Spleen (tissue), 7 donors: ENCODE measurements around the gene OR13A1.
"Not testable (repeated sequence)": the region's sequence is repeated elsewhere in the genome, so short reads cannot be mapped to it uniquely, and the experiment has no call there.

Experiments used
- POLR2AphosphoS5 ChIP-seq, 3 donors: sonication (generic); formaldehyde crosslinking; IDR thresholded peaks; one replicate each; pipeline ENCODE4 v1.5.1; 2017; ENCODE audit warnings: antibody characterized with exemption in 3 of 3
- TF ChIP-seq, protein P1 (sequence below), 11 experiments: fragments of 200-600 bp in 7 of 11; fragments of 450-650 bp in 4 of 11; sonication (generic) in 4 of 11; IDR thresholded peaks in 8 of 11; conservative IDR thresholded peaks in 3 of 11; 1 replicate in 7 of 11; 2 replicates in 4 of 11; pipeline versions ENCODE4 v1.4.0 to v1.8.0; 2016 to 2021; ENCODE audit warnings: antibody characterized with exemption in 11 of 11, inconsistent platforms in 4 of 11, mild to moderate bottlenecking in 1 of 11
- donor health status: DM: no; HTN: no; CAD: no; lungs with moderate emphysema.
- donor health status: DM: no; HTN: no; CAD: no.
- donor health status: DM: no; HTN: no; CAD: no.

DNA sequence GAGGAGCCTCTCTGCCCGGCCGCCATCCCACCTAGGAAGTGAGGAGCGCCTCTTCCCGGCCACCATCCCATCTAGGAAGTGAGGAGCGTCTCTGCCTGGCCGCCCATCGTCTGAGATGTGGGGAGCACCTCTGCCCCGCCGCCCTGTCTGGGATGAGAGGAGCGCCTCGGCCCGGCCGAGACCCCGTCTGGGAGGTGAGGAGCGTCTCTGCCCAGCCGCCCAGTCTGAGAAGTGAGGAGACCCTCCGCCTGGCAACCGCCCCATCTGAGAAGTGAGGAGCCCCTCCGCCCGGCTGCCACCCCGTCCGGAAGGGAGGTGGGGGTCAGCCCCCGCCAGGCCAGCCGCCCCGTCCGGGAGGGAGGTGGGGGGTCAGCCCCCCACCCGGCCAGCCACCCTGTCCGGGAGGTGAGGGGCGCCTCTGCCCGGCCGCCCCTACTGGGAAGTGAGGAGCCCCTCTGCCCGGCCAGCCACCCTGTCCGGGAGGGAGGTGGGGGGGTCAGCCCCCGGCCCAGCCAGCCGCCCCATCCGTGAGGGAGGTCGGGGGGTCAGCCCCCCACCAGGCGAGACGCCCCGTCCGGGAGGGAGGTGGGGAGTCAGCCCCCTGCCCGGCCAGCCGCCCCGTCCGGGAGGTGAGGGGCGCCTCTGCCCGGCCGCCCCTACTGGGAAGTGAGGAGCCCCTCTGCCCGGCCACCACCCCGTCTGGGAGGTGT lies 55.5 kb downstream of the OR13A1 start:
- TF ChIP-seq POLR2AphosphoS5 (IDR thresholded peaks at IDR 0.05), result not testable (repeated sequence)
- TF ChIP-seq, protein P1, sequence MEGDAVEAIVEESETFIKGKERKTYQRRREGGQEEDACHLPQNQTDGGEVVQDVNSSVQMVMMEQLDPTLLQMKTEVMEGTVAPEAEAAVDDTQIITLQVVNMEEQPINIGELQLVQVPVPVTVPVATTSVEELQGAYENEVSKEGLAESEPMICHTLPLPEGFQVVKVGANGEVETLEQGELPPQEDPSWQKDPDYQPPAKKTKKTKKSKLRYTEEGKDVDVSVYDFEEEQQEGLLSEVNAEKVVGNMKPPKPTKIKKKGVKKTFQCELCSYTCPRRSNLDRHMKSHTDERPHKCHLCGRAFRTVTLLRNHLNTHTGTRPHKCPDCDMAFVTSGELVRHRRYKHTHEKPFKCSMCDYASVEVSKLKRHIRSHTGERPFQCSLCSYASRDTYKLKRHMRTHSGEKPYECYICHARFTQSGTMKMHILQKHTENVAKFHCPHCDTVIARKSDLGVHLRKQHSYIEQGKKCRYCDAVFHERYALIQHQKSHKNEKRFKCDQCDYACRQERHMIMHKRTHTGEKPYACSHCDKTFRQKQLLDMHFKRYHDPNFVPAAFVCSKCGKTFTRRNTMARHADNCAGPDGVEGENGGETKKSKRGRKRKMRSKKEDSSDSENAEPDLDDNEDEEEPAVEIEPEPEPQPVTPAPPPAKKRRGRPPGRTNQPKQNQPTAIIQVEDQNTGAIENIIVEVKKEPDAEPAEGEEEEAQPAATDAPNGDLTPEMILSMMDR (IDR thresholded peaks at IDR 0.05 in 8 of 11, conservative IDR thresholded peaks at IDR 0.05 in 3 of 11), result not testable (repeated sequence)
